ENCODE results near the gene SAMD4B. TPM values are rescaled to one million over a fixed set of nuclear protein-coding genes. Genes with fewer than 3 reads are reported as not detected.
A peak's percentile ranks its signal among the peaks of the same experiment; 100 is the strongest.

The SAMD4B gene
- total RNA-seq, 2 experiments from 2014 or later = 65.0 to 66.9 TPM

GRCh38 chr19:39388657-39389056 is 46.4 kb downstream of the SAMD4B start:
- H3K4me1 ChIP-seq (ENCODE audit: insufficient read depth, low read length) = peaks cover 39% of the 10 kb centered on the region
- TF ChIP-seq, protein P1, sequence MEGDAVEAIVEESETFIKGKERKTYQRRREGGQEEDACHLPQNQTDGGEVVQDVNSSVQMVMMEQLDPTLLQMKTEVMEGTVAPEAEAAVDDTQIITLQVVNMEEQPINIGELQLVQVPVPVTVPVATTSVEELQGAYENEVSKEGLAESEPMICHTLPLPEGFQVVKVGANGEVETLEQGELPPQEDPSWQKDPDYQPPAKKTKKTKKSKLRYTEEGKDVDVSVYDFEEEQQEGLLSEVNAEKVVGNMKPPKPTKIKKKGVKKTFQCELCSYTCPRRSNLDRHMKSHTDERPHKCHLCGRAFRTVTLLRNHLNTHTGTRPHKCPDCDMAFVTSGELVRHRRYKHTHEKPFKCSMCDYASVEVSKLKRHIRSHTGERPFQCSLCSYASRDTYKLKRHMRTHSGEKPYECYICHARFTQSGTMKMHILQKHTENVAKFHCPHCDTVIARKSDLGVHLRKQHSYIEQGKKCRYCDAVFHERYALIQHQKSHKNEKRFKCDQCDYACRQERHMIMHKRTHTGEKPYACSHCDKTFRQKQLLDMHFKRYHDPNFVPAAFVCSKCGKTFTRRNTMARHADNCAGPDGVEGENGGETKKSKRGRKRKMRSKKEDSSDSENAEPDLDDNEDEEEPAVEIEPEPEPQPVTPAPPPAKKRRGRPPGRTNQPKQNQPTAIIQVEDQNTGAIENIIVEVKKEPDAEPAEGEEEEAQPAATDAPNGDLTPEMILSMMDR (IDR thresholded peaks at IDR 0.05) = no peak
- peaks cover 27% of the 10 kb centered on the region for H3K4me1 Mint-ChIP-seq (ENCODE audit: low read depth)
- no peaks in the 10 kb centered on the region for H3K9me3 Mint-ChIP-seq
- H3K27me3 Mint-ChIP-seq = no peaks in the 10 kb centered on the region
- no peak for DNase-seq
- no peak overlapping the region for H3K27ac ChIP-seq (ENCODE audit: low read depth in 1 of 2, low read length in 2 of 2)
- no peaks in the 10 kb centered on the region for H3K9me3 ChIP-seq (ENCODE audit: control insufficient read depth in 1 of 2, insufficient read depth in 1 of 2, low read length in 2 of 2)
- intact Hi-C loops (cut with DNase I, micrococcal nuclease) = no loop called here
- ChIA-PET CTCF (no interaction called here), POLR2A (no interaction called here)
- H3K27ac Mint-ChIP-seq = peak overlapping the region; percentile 96
- ATAC-seq (ENCODE audit: poor library complexity) = no peak
- H3K36me3 ChIP-seq (ENCODE audit: insufficient read depth, low read length) = peaks cover 71% of the 10 kb centered on the region
- no peak overlapping the region for H3K4me3 ChIP-seq (ENCODE audit: low read length)
- peaks cover 82% of the 10 kb centered on the region for H3K36me3 Mint-ChIP-seq (ENCODE audit: low read depth)
- peak overlapping the region; percentile 62 for H3K4me3 Mint-ChIP-seq
- H3K27me3 ChIP-seq (ENCODE audit: control insufficient read depth in 1 of 2, insufficient read depth in 2 of 2, low read length in 2 of 2) = no peaks in the 10 kb centered on the region

DNA sequence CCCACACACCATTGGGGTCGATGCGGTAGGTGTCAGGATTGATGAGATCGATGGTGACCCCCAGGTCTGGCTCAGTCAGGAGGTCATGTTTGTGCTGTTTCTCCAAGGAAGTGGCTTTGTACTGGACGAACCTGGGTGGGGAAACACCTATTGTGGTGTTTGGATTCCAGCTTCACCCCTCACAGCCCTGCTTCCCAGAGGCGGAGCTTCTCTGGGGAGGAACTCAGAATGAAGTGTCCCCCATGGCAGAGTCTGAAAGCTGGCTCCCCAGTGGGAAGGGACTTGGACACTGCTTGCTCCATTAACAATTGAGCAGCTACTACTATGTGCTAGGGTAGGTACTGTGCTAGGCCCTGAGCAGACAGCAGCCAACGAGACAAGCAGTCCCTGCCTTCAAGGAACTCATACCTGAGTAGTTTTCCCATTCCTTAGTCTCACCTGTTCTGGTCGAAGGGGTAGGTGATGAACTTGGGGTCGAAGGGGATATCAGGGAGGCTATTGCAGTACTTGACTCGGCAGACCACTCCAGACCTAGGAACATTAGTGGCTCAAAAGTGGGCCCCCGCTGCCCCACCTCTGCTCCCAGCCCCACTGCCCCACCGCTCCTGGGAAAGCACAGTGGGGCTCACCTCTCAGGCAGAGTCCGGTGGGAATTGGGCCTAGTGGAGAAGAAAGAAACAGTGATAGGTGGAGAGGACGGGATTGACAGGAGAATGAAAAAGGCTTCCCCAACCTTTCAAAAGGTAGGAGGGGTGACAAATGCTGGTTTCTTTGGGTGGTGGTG is 47.6 kb downstream of the SAMD4B start:
- H3K4me3 Mint-ChIP-seq = peak overlapping the region; percentile 90
- TF ChIP-seq, protein P1 (IDR thresholded peaks at IDR 0.05) = no peak
- H3K4me1 Mint-ChIP-seq (ENCODE audit: low read depth) = peaks cover 33% of the 10 kb centered on the region
- H3K36me3 Mint-ChIP-seq (ENCODE audit: low read depth) = peaks cover 78% of the 10 kb centered on the region
- H3K27me3 Mint-ChIP-seq = no peaks in the 10 kb centered on the region
- H3K9me3 ChIP-seq (ENCODE audit: control insufficient read depth in 1 of 2, insufficient read depth in 1 of 2, low read length in 2 of 2) = no peaks in the 10 kb centered on the region
- no peaks in the 10 kb centered on the region for H3K9me3 Mint-ChIP-seq
- H3K4me3 ChIP-seq (ENCODE audit: low read length) = peak overlapping the region; percentile 91
- H3K27ac ChIP-seq (ENCODE audit: low read depth in 1 of 2, low read length in 2 of 2) = peak overlapping the region; percentile 98 to 100
- peak overlapping the region; percentile 96 for H3K27ac Mint-ChIP-seq
- no peaks in the 10 kb centered on the region for H3K27me3 ChIP-seq (ENCODE audit: control insufficient read depth in 1 of 2, insufficient read depth in 2 of 2, low read length in 2 of 2)
- H3K4me1 ChIP-seq (ENCODE audit: insufficient read depth, low read length) = peaks cover 44% of the 10 kb centered on the region
- DNase-seq (peak in 1 of 14 experiments; percentile 38), ATAC-seq (ENCODE audit: poor library complexity) (no peak)
- ChIA-PET POLR2A (interaction anchor here (1.5 to 6.4 kb wide), 5 partner anchors 15 to 268 kb away, joined by 4 to 144 read pairs (median 48); partner anchors contain the start of genes PLEKHG2, RPS16 and ZFP36), CTCF (interaction anchor here (1.2 to 2.0 kb wide), 2 partner anchors 46 to 48 kb away, joined by 6 to 10 read pairs; partner anchors contain the start of genes RPS16 and SAMD4B)
- H3K36me3 ChIP-seq (ENCODE audit: insufficient read depth, low read length) = peaks cover 66% of the 10 kb centered on the region
- intact Hi-C loops (cut with DNase I, micrococcal nuclease) = loop anchor here (1.0 to 5.0 kb wide), 6 partner anchors 11 to 263 kb away; partner anchors contain the start of genes EID2B (in 1 of the 2), PAK4 (in 1 of the 2) and SUPT5H (in 1 of the 2)

DNA sequence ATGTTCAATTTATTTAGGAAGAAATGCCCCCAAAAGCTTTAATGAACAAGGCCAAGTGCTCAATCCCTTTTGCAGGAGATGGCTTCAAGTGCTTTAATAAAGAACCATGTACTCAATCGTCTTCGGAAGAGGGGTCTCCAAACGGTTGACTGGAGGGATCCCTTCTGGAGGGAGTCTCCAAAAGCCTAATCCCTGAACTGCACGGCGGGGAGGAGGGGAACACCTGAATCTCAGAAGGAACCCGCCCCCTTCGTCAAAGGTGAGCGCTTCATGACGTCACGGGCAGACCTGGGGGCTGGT is 48.2 kb downstream of the SAMD4B start:
- intact Hi-C loops (cut with DNase I, micrococcal nuclease) = loop anchor here (1.0 to 5.0 kb wide), 6 partner anchors 11 to 263 kb away; partner anchors contain the start of genes EID2B (in 1 of the 2), PAK4 (in 1 of the 2) and SUPT5H (in 1 of the 2)
- Histone ChIP-seq H3K27me3 (ENCODE audit: control insufficient read depth in 1 of 2, insufficient read depth in 2 of 2, low read length in 2 of 2) (no peaks in the 10 kb centered on the region), H3K4me1 (ENCODE audit: insufficient read depth, low read length) (peaks cover 44% of the 10 kb centered on the region), H3K36me3 (ENCODE audit: insufficient read depth, low read length) (peaks cover 67% of the 10 kb centered on the region), H3K4me3 (ENCODE audit: low read length) (peak overlapping the region; percentile 91), H3K9me3 (ENCODE audit: control insufficient read depth in 1 of 2, insufficient read depth in 1 of 2, low read length in 2 of 2) (no peaks in the 10 kb centered on the region), H3K27ac (ENCODE audit: low read depth in 1 of 2, low read length in 2 of 2) (peak overlapping the region; percentile 98 to 100)
- ChIA-PET CTCF (interaction anchor here (1.0 to 2.2 kb wide), 4 partner anchors 21 to 55 kb away, joined by 3 to 31 read pairs (median 8); partner anchors contain the start of genes PLEKHG2, RPS16, SAMD4B and SUPT5H), POLR2A (interaction anchor here (0.7 to 6.4 kb wide), 16 partner anchors 15 to 1016 kb away, joined by 3 to 144 read pairs (median 6); partner anchors contain the start of genes GMFG, PLEKHG2, PSMD8 and RPS16)
- ATAC-seq (ENCODE audit: poor library complexity) (no peak), DNase-seq (peak in 9 of 14 experiments; percentile 60 to 95 (median 74))
- TF ChIP-seq, protein P1 (IDR thresholded peaks at IDR 0.05) = no peak
- H3K9me3 Mint-ChIP-seq = no peaks in the 10 kb centered on the region
- peaks cover 78% of the 10 kb centered on the region for H3K36me3 Mint-ChIP-seq (ENCODE audit: low read depth)
- peaks cover 33% of the 10 kb centered on the region for H3K4me1 Mint-ChIP-seq (ENCODE audit: low read depth)
- peak overlapping the region; percentile 96 for H3K27ac Mint-ChIP-seq
- H3K4me3 Mint-ChIP-seq = peak overlapping the region; percentile 90
- no peaks in the 10 kb centered on the region for H3K27me3 Mint-ChIP-seq
